Breast epithelium (tissue), 3 donors: Measurements from ENCODE around the gene SLC9A4.

Experiments used
- POLR2A ChIP-seq: fragments of 450-650 bp; IDR thresholded peaks from one replicate; pipeline ENCODE4 v1.6.1; 2016; ENCODE audit warnings: antibody characterized with exemption, mild to moderate bottlenecking, moderate library complexity
- POLR2AphosphoS5 ChIP-seq, 3 donors: sonication (generic); formaldehyde crosslinking; IDR thresholded peaks; one replicate each; pipeline ENCODE4 v1.6.1; 2017; ENCODE audit warnings: antibody characterized with exemption in 3 of 3
- TF ChIP-seq, protein P1 (sequence below), 3 donors: fragments of 450-650 bp; IDR thresholded peaks; one replicate each; pipeline ENCODE4 v1.5.1; 2016 to 2017; ENCODE audit warnings: antibody characterized with exemption in 3 of 3, mild to moderate bottlenecking in 3 of 3, moderate library complexity in 3 of 3

DNA sequence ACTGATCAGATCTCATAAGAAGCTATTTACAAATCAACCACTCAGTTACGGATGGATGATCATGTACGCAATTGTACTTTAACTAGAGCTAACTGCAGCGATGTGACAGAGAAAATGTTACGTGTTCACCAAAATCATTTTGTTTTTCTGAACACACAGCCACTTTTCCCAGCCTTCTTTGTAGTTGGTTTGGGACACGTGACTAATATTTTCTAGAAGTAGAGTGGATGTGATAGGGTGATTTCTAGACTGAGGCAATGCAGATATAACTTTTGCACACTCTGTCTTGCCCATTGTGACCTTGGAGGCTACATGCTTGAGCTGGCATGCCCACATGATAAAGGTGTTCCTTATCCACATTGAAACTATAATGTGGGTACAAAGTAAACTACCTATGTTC is 9.9 kb upstream of the SLC9A4 start:
- TF ChIP-seq, protein P1, sequence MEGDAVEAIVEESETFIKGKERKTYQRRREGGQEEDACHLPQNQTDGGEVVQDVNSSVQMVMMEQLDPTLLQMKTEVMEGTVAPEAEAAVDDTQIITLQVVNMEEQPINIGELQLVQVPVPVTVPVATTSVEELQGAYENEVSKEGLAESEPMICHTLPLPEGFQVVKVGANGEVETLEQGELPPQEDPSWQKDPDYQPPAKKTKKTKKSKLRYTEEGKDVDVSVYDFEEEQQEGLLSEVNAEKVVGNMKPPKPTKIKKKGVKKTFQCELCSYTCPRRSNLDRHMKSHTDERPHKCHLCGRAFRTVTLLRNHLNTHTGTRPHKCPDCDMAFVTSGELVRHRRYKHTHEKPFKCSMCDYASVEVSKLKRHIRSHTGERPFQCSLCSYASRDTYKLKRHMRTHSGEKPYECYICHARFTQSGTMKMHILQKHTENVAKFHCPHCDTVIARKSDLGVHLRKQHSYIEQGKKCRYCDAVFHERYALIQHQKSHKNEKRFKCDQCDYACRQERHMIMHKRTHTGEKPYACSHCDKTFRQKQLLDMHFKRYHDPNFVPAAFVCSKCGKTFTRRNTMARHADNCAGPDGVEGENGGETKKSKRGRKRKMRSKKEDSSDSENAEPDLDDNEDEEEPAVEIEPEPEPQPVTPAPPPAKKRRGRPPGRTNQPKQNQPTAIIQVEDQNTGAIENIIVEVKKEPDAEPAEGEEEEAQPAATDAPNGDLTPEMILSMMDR (IDR thresholded peaks at IDR 0.05) = no peak
- TF ChIP-seq POLR2A (no peak), POLR2AphosphoS5 (IDR thresholded peaks at IDR 0.05) (no peak)
